BJ (cell line): ENCODE data around the gene DOCK4. TPM values are rescaled to one million over a fixed set of nuclear protein-coding genes. Genes with fewer than 3 reads are reported as not detected.
"Not testable (repeated sequence)": the region's sequence is repeated elsewhere in the genome, so short reads cannot be mapped to it uniquely, and the experiment has no call there.

ENCODE experiments used
- CTCF ChIA-PET: fragments of 350-600 bp; formaldehyde crosslinking; extraction: SDS; loops from one replicate; lab custom pipeline; 2021; ENCODE audit warnings: antibody characterized with exemption, inconsistent platforms; lab: Yijun Ruan, JAX
- POLR2A ChIA-PET: fragments of 300-600 bp; sonication (Branson Sonifier 250); formaldehyde crosslinking; extraction: SDS; loops from one replicate; lab custom pipeline; 2021; ENCODE audit warnings: antibody characterized with exemption; lab: Charles Lee
- DNase-seq: peaks from one replicate; pipeline ENCODE4 v3.0.0-alpha.2; 2011; ENCODE audit warnings: low read depth
- H3K27me3 ChIP-seq: 2 replicates; pipeline ENCODE4 v1.6.0; 2011; ENCODE audit warnings: low read length; ENCODE audit not compliant: control insufficient read depth, insufficient read depth
- H3K36me3 ChIP-seq: 2 replicates; pipeline ENCODE4 v1.5.1; 2011; ENCODE audit warnings: low read length; ENCODE audit not compliant: control insufficient read depth, insufficient read depth
- H3K4me3 ChIP-seq: 2 replicates; pipeline ENCODE4 v1.5.1; 2011; ENCODE audit warnings: low read depth, mild to moderate bottlenecking, control low read depth, low read length
- CTCF ChIP-seq: IDR thresholded peaks from 2 replicates; pipeline ENCODE4 v1.5.1; 2011; ENCODE audit warnings: low read depth, mild to moderate bottlenecking, control low read depth, inconsistent platforms, low read length, moderate library complexity; ENCODE audit not compliant: insufficient read depth
- polyA plus RNA-seq: library from polyadenylated mRNA; depleted of rRNA; stranded (reverse); fragments of >200 nt; gene quantifications from 2 replicates; pipeline ENCODE4 v1.2.3, GENCODE V29; 2011

DOCK4 gene
- polyA plus RNA-seq, 1 experiment: 0.15 TPM

- H3K36me3 ChIP-seq: no peaks in the 10 kb centered on the region
- ChIA-PET POLR2A (no interaction called here), CTCF (interaction anchor here (1.6 kb wide), 1 partner anchor 10 kb away, joined by 5 read pairs; no protein-coding TSS in a partner anchor)
- no peak for TF ChIP-seq CTCF
- H3K4me3 ChIP-seq: no peak overlapping the region
- H3K27me3 ChIP-seq: no peaks in the 10 kb centered on the region
- DNase-seq: no peak
Measured at GRCh38 chr7:111911166-111911961, 294.8 kb downstream of the DOCK4 start.

GRCh38 chr7:111910656-111911055 is 295.5 kb downstream of the DOCK4 start:
- POLR2A ChIA-PET: no interaction called here
- CTCF ChIA-PET: no interaction called here
- DNase-seq: no peak
- no peaks in the 10 kb centered on the region for H3K36me3 ChIP-seq
- no peak overlapping the region for H3K4me3 ChIP-seq
- TF ChIP-seq CTCF: no peak
- H3K27me3 ChIP-seq: no peaks in the 10 kb centered on the region

GRCh38 chr7:111908673-111909072 is 297.5 kb downstream of the DOCK4 start:
- H3K36me3 ChIP-seq, H3K27me3 ChIP-seq, DNase-seq, POLR2A ChIA-PET, CTCF ChIA-PET, H3K4me3 ChIP-seq: not testable (repeated sequence)

- Histone ChIP-seq H3K27me3 (no peaks in the 10 kb centered on the region), H3K36me3 (no peaks in the 10 kb centered on the region), H3K4me3 (no peak overlapping the region)
- POLR2A ChIA-PET: no interaction called here
- DNase-seq: no peak
- CTCF ChIA-PET: no interaction called here
- TF ChIP-seq CTCF: no peak
Measured at GRCh38 chr7:111903797-111904196, 302.4 kb downstream of the DOCK4 start.

- POLR2A ChIA-PET: no interaction called here
- no peak for TF ChIP-seq CTCF
- no peak for DNase-seq
- H3K27me3 ChIP-seq: no peaks in the 10 kb centered on the region
- no peaks in the 10 kb centered on the region for H3K36me3 ChIP-seq
- CTCF ChIA-PET: no interaction called here
- H3K4me3 ChIP-seq: no peak overlapping the region
Measured at GRCh38 chr7:111903016-111903415, 303.2 kb downstream of the DOCK4 start.

GRCh38 chr7:111900283-111900682 is 305.9 kb downstream of the DOCK4 start:
- TF ChIP-seq CTCF: no peak
- POLR2A ChIA-PET: no interaction called here

More at GRCh38 chr7:111900283-111900682, 305.9 kb downstream of the DOCK4 start:
- H3K27me3 ChIP-seq: no peaks in the 10 kb centered on the region
- no peaks in the 10 kb centered on the region for H3K36me3 ChIP-seq
- CTCF ChIA-PET: no interaction called here
- no peak for DNase-seq
- H3K4me3 ChIP-seq: no peak overlapping the region
